ENCODE results near the gene TREML4. TPM values are rescaled to one million over a fixed set of nuclear protein-coding genes. Genes with fewer than 3 reads are reported as not detected.

The TREML4 gene
- total and polyA plus RNA-seq, 2 of the 4 experiments (the other 2 are of a cell fraction): not detected

DNA sequence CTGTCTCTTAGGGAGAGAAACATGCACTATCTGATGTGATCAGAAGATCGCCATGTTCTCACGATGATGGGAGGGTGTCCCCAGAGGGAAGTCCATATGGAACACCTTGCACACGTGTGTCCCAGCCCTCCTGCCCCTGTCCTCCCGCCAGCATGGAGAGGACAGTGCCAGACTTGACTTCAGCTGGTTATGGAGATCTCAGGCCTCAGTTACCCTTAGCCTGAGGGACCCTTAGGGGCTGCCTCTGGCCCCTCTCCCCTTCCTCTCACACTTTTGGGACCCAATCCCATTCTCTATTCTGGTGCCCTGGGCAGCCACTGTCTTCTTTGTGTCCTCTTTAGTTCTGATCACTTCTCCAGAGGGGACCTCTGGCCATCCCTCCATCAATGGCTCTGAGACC lies 1.6 kb downstream of the TREML4 start:
- Histone ChIP-seq H3K9ac (ENCODE audit: low read depth, low read length) (no peak overlapping the region), H2BK20ac (ENCODE audit: low read depth, low read length) (no peak overlapping the region), H3K56ac (ENCODE audit: extremely low read depth, insufficient read depth, low read length) (no peak overlapping the region), H4K5ac (ENCODE audit: low read depth, low read length) (no peak overlapping the region), H3K9me1 (ENCODE audit: insufficient read depth, low read length) (no peaks in the 10 kb centered on the region), H3K23ac (ENCODE audit: low read depth, low read length) (no peak overlapping the region), H4K91ac (ENCODE audit: insufficient read depth, low read depth, low read length) (no peak overlapping the region), H3K4me2 (ENCODE audit: low read depth, low read length) (no peak overlapping the region), H2BK5ac (ENCODE audit: low read depth, low read length, poor library complexity, severe bottlenecking) (no peak overlapping the region), H3K4ac (ENCODE audit: low read depth, low read length) (no peak overlapping the region), H2BK120ac (ENCODE audit: low read depth, low read length) (no peak overlapping the region), H3K27ac (ENCODE audit: insufficient read depth, low read length) (no peak overlapping the region), H2AFZ (replicated peaks; ENCODE audit: low read length, poor library complexity) (no peak overlapping the region), H3K4me3 (ENCODE audit: insufficient read depth, low read depth, low read length) (no peak overlapping the region), H3K27me3 (ENCODE audit: control insufficient read depth, insufficient read depth, low read length) (peaks cover 2% of the 10 kb centered on the region; the same call in 1 of the 2 replicates), H2AK9ac (replicated peaks; ENCODE audit: low read depth, low read length, poor library complexity) (no peak overlapping the region), H4K8ac (ENCODE audit: low read depth in 2 of 2, low read length in 2 of 2) (no peak overlapping the region), H3K79me1 (ENCODE audit: low read depth in 1 of 2, low read length in 2 of 2) (no peaks in the 10 kb centered on the region), H2BK15ac (ENCODE audit: low read depth, low read length) (no peak overlapping the region), H2AK5ac (ENCODE audit: low read depth, low read length) (no peak overlapping the region), H3K14ac (replicated peaks; ENCODE audit: low read depth, low read length) (no peak overlapping the region), H3K18ac (ENCODE audit: low read depth, low read length) (no peak overlapping the region), H3K9me3 (ENCODE audit: control insufficient read depth, insufficient read depth, low read length) (no peaks in the 10 kb centered on the region), H3K4me1 (ENCODE audit: control insufficient read depth, insufficient read depth, low read length) (no peaks in the 10 kb centered on the region), H4K20me1 (ENCODE audit: insufficient read depth, low read length) (no peaks in the 10 kb centered on the region), H3K36me3 (ENCODE audit: control insufficient read depth, insufficient read depth, low read length) (no peaks in the 10 kb centered on the region)
- ATAC-seq (ENCODE audit: low read depth) (no peak), DNase-seq (no peak)
- BruUV-seq (replicated peaks): no TSS peak
- WGBS, 2 experiments (ENCODE audit: extremely low coverage in 2 of 2, insufficient read length in 1 of 2): 24% methylated on average over 3 of the region's 4 CpGs; no CpG with 5 or more reads in 1 of the 2 experiments
- ChIA-PET POLR2A (ENCODE audit: unreplicated experiment) (no interaction called here), CTCF (no interaction called here)
- intact Hi-C loops (cut with micrococcal nuclease): no loop called here
- dilution Hi-C loops (cut with HindIII; ENCODE audit: low sequenced_read_pairs, unreplicated experiment): no loop called here
- in situ Hi-C loops (cut with MboI; ENCODE audit: low sequenced_read_pairs): no loop called here
- TF ChIP-seq MAFK (IDR thresholded peaks at IDR 0.05; ENCODE audit: low read depth, low read length) (no peak), CEBPB (IDR thresholded peaks at IDR 0.05; ENCODE audit: low read depth, low read length) (no peak), MAZ (IDR thresholded peaks at IDR 0.05; ENCODE audit: borderline replicate concordance, low read depth, low read length) (no peak)
